ENCODE data around the gene UNC13B.

GRCh38 chr9:35203528-35203927 is 41.7 kb downstream of the UNC13B start:
- TF ChIP-seq CTCF (IDR thresholded peaks at IDR 0.05) (no peak), EZH2 (IDR thresholded peaks at IDR 0.05; ENCODE audit: borderline replicate concordance, insufficient read depth, low read depth, low read length, poor library complexity, severe bottlenecking) (no peak)

Measured in B cell (primary cell).